GM19328 (cell line): ENCODE data around the gene TOX2.
A peak's percentile ranks its signal among the peaks of the same experiment; 100 is the strongest.

Experiments used
- ATAC-seq: cut with Tn5 transposase; IDR thresholded peaks from one replicate; pipeline ENCODE4 v1.9.1; 2021; ENCODE audit warnings: mild to moderate bottlenecking, moderate library complexity; ENCODE audit not compliant: unreplicated experiment

Gene TOX2

DNA sequence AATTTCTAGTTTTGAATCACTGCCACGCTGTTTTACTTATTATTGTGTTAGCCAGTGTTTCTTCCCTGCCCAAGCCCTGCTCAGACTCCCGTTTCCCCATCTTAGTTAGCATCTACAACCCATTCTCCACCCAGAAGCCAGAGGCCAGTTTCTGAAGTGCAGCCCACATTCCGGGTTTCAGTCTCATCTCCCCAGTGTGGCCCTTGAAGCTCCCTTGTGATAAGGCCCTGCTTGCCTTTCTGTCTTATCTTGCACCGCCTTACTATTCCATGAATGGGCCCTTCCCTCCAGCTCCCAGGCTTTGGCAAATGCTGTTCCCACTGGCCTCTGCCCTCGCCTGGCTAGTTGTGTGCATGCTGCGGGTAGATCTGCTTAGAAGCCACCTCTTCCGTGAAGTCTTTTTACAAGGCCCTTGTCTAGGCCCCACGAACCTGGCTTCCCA is 41.1 kb downstream of the TOX2 start:
- ATAC-seq: peak; percentile 22

DNA sequence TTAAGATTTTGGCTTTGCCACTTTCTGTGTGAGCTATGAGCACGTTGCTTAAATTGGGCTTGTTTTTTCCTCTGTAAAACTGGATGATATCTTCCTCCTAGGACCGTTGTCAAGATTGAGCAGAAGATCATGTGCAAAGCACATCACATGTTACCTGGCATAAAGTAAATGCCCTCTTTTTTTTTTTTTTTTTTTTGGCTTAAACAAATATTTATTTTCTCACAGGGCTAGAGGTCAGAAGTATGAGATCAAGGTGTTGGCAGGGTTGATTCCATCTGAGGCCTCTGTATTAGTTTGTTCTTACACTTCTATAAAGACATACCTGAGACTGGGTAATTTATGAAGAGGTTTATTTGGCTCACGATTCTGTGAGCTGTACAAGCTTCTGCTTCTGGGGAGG is 42.7 kb downstream of the TOX2 start:
- no peak for ATAC-seq

DNA sequence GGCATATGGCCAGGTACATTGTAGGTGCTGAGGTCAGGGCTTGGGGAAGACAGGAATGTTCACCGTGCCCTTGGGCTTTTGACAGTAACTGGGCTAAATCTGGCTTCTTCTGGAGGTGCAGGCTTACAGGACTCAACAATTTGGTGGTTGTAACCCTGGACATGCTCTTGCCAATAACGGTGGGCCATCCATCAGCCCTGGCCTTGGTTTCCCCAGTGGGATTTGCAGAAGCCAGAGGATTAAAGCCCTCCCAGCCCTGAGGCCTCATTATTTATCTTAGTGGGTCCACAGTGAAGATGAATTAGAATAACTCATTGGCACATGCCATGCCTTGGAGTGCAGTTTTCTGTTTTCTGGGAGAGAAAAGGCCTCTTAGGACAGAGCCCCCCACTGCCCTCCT is 44.0 kb downstream of the TOX2 start:
- no peak for ATAC-seq

DNA sequence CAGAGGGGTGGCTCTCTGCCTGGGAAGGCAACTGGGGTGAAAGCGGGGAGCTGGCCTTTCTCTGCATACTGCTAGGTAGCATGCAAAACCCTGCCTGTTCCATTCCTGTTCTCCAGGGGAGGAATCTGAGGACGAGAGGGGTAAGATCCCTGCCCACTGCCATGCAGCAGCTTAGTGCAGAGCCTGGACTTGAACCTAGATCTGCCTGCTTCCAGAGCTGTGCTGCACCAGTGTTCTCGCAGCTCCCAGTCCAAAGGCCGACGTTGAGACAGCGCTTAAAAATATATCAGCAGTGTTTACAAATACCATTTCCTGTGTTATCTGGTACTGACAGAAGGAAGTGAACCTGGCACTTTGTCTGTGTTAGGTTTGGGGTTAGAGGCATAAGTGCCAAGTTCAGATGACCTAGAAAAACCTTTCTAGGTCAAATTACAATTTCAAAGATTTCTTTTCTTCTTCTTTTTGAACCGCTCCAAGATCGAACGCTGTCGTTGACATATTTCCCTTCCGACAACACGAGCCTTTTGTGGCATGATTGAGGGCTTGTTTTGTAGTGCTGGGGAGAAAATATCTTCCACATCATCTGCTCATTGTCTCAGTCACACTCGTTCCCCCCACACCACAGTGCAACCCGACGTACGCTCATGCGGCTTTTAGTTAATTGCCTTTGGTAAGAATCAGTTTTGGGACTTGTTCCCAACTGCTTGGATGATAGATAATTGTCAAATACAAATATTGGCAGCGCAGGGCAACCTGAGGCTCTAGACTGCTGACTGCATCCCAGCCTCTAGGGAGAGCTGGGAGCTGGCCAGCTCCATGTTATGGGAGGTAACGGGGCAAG is 44.6 kb downstream of the TOX2 start:
- no peak for ATAC-seq

DNA sequence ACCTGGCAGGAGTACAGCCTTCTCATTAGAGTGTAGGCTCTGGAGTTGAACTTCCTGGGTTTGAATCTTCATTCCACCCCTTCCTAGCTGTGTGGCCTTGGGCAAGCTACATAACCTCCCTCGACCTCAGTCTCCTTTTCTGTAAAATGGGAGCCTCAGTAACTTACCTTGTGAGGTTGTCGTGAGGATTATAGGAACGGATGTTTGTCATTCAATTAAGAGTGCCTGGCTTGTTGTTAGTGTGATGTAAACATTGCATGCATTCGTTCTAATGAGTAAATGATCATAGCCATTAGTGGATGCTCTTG is 45.2 kb downstream of the TOX2 start:
- ATAC-seq: no peak

DNA sequence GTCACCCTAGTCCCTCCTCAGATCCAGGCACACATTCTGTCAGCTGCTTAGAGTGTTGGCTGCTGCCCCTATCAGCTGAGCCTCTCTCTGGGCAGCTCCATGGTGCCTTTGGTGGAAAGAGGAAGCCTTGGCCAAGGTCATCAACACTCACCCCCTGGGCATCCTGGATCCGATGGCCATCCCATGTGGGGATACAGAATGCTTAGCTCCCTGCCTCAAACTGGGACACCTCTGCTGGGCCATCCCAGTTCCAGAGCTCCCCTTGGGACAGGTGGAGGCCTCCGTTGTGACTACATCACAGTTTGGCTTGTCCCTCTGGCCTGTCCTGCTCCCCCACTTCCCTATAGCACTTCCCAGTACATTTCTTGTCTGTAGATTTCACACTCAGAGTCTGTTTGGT is 45.6 kb downstream of the TOX2 start:
- ATAC-seq: no peak

DNA sequence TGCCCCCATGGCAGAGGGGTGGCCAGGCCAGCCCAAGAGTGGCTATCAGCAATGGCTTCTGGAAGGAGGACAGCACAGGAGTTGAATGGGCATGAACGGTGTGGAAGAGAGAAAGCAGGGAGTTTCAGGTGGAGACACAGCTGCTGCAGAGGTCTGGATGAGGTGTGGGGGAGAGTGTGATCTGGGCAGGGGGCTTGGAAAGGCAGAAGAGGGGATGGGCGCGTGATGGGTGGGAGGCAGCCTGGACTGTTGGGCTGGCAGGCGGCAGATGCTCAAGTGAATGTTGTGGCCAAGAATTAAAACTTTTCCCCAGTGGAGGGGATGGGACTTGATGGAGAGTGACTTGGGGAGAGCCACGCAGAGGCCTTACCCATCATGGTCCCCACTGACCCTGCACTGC is 46.5 kb downstream of the TOX2 start:
- no peak for ATAC-seq

DNA sequence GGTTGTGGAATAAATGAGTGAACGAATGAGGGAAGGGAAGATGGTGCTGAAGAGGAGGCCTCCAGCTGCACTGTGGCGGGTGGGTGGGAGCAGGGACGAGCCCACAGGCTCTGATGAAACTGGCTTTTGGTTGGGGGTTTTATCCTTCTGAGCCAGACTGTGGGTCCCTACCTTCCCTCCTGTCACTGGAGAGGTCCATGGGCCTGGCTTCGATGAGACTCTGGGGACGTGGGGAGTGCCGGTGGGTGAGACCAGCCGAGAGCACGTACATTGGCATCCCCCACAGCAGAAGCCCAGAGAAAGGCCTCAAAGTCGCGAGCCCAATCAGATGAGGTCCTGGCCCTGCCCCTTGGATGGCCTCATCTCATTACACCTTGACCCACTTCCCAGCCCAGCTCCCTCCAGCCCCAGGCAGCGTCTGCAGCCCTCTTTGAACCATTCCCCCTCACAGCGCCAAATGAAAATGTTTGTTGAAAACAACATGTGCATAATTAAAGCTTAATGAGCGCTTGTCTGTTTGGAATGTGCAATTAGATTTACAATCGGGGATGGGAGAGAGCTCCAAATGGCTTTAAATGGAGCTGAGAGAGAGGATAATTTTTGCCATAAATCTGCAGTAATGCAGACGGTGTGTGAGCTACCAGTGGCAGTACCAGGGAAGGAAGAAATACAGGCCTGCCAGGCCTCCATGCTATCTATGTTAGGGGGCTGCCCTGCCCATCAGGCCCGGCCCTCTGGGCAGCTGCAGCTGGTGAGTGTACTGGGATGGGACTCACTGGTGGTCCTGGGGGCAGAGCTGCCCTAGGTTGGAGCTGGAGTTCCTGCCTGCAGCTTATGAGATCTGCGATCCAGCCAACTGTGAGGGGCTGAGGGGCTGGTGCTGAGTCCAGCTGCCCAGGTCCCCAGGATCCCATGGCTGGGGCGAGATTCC is 47.2 kb downstream of the TOX2 start:
- no peak for ATAC-seq

DNA sequence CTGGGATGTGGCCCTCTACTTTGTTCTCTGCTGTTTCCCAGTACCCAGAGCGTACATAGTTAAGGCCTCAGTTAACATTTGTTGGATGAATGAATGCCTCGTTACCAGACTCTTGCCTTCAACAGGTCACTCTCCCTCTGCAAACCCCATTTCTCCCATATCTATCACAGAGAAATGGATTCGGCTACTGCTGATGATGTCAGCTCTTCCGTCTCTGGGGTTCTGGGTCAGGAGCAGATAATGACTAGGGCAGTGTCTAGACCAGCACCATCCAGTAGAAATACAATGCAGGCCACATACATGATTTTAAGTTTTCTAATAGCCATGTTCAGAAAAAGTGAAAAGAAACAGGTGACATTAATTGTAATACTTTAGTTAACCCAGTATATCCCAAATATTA is 47.9 kb downstream of the TOX2 start:
- ATAC-seq: no peak

DNA sequence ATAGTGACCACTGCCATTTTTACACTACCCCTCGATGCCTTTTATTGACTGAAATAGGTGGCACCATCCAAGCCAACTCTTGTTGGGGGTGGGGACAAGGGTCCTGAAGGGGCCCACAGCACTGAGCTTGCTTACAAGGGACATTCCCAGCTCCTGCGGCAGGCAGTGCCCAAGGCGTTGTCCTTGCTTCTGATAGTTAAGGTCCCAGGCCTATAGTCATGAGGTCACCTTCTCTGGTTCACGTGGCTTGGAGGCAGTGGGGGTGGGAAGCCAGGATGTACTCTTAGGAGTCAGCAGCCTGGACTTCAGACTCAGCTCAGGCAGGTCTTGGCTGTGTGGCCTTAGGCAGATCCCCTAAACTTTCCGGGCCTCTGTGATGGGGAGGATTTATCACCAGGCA is 48.6 kb downstream of the TOX2 start:
- no peak for ATAC-seq

DNA sequence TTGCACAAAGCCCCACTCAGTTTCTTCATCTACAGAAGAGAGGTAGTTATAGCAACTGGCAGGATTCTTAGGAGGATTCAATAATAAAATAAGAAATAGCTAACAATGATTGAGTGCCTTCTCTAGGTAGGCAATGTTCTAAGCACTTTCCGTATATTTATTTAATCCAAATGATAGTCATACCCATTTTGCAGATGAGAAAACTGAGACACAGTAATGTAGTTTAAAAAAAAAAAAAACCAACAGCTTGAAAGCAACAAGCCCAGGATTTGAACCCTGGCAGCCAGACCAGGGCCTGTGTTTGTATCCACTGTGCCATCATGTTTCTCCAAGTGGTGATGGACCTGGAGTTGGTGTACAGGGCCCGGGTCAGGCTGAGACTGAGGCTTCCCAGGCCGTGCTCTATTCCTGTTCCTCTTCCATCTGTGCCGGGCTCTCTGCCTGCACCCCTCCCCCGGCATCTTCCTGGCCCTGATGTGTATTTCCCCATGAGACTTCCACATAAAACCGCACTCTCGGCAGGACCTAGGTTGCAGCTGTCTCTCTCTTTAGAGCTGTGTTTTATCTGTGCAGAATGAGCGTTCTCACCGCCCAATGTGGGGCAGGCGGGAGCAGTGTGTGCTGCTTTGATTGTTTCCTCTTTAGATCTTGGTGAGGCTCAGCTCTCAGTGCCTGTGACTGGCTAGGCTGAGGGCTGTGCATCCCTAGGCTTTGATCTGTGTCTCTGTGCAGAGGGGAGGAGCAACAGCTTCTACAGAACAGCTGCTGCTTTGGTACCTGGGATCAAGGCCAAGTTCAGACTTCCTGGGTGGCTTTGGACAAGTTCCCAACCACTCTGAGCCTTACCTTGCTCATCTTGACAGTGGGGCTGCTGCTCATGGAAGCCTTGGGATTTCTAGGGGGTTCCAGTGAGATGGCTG is 49.5 kb downstream of the TOX2 start:
- no peak for ATAC-seq

DNA sequence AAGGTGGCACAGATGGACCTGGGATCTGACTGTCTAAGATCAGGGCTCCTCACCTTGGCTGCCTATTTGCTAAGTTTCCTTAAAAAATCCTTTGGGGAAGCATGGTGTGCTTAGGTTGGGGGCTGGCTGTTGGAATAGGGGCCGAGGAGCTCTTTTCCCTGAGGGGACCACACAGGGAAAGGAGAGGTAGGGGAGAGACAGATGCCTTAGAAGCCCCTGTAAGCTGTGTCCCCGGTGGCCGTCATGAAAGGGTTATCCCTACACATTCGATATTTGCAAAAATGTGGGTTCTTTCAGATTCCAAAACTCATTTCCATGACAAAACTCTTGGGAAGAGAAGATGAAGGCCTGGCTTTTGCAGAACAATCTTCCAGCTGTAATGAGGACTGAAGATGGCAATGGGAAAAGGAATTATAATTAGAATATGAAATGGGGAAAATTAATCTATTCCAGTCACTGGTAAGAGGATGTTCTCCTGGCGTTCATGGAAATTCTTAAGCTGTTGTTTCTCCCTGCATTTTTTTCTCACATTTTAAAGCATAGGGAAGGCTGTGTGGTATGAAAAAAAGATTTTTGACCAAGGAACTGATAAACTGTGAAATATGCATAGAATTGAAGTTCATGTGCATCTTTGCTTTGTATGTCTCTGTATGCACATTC is 53.8 kb downstream of the TOX2 start:
- ATAC-seq: no peak

DNA sequence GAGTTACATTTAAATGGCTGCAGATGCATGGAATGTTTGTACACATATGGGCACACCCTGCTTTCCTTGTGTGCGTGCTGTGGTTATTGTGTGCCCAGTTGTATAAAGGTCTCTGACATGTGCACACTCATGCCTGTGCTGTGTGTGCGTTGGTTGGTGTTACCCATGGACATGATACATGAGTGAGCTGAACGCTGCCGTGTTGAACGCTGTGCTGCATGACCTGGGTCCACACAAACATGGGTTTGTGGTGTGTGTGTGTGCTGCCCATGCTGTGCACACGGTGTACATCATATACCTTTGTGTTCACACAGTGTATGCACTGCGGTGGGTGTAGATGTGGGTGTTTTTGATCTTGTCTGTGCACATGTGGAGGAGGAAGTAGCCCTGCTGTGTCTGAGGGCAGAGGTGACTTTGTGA is 54.4 kb downstream of the TOX2 start:
- ATAC-seq: no peak

DNA sequence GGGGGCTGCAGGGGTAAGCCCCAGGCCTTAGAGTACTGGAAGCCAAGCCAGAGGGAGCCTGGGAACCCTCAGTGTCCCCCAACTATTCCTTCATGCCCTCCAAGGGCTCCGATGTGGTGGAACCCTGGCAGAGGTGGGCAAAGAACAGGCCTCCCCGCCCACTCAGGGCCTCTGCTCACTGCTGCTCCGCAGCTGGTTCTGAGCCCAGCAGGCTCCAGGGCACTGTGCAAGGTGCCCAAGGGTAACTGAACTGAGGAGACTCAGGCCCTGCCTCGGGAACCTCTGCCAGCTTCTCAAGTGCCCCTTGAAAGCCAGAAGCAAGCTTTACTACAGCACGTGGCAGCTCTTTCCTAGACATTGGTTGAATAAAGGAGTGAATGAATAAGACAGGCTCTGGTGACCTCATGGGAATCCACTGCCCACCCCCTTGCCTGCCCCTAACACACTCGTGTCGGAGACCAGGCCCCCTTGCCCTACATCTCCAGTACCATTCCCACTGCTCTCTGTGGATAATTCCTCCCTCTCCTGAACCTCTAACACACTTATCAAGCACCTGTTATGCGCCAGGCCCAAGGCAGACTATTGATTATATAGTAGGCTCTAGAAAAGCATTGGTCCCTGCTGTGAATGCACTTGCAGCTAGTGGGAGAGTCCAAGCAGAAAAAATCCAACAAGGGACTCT is 55.0 kb downstream of the TOX2 start:
- ATAC-seq: no peak

DNA sequence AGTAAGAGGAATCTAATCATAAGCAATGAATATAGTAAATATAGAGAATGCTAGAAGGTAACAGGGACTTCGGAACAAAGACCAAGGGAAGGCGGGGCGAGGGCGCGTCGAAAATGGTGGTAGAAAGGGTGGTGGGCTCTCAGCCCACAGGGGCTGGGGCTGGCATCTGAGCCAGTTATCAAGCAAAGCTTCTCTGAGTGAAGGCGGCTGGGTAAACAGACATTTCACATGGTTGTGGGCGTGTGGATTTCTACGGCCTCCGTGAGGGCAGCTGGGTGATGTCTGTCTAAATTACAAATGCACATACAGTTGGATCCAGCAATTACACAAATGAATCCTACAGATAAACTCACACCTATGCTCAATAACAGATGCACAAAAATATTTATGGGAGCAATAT is 56.6 kb downstream of the TOX2 start:
- no peak for ATAC-seq

DNA sequence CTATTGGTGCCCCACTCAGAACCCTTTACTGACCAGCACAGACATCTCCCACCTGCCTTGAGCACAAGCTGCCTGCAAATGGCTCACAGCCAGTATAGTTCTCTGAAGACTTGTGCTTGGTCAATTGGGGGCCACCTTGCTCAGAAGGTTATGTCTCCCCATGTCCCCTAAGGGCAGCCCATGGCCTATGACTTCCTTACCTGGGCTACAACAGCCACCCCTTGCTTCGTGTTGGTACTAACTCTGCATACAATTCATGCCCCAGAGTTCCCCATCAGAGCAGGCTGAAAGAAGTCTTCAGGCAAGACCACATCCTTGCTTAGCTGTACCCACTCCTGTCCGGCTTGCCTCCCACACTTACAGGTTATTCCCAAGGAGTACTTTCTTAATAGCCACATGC is 57.4 kb downstream of the TOX2 start:
- no peak for ATAC-seq

DNA sequence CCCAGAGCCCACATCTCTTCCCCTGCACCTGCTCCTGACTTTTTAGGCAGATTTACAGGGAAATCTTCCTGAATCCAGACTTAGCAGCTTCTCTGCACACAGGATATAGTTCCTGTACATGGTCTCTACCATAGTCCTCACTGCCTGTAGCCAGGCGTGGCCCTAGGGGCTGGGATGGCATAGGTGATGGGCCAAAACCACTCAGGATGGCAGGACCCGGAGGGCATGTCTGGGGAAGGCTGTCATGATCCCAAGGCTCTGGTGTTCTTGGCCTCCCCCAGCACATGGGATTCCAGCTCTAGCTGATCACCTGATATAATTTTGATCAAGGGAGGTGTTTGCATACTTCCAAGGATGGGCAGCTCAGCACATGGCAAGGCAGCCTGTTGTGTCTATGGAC is 58.0 kb downstream of the TOX2 start:
- ATAC-seq: no peak

DNA sequence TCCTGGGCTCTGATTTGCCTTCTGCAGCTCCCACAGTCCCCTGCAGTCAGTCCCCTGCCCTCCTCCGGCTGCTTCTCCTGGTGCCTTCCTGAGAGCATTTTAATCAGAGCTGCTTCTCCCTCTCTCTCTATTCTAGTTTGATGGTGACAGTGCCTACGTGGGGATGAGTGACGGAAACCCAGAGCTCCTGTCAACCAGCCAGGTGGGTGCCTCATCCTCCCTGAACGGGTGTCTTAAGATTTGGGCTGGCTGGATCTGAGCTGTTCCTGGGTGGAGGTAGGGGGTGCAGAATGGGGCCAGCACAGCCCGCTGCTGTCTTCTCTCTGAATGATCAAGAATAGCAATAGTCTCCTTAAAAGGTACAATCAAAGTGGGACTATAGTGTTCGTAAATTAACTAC is 58.6 kb downstream of the TOX2 start:
- ATAC-seq: no peak

DNA sequence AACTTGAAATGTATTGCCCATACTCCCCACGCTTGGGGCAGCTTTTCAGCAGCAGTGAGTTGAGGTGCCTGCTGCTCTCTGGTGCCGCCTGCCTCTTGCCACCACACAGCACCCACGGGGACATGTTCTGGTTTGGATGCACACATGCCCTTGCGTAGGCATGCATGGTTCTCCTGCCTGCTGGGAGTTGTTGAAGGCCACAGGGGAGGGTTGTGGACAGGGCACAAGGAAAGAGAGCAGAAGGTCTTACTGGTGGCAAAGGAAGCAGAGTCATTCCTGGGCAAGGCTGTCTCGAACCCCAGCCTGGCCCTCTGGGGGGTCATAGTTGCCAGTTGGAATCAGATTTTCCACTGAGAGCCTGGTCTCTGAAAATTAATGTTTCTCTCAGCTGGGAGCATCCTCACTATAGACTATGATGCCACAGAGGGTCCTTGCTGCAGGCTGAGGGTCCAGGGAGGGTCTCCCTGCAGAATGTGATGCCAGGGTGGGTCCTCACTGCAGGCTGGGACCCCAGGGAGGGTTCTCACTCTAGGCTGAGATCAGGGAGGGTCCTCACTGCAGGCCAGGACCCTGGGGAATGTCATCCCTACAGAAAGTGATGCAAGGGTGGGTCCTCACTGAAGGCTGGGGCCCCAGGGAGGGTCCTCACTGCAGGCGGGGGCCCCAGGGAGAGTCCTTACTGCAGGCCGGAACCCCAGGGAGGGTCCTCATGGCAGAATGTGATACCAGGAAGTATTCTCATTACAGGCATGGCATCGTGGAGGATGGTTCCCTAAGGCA is 59.2 kb downstream of the TOX2 start:
- ATAC-seq: no peak
